ENCODE results near the gene KDM4B. TPM values are rescaled to one million over a fixed set of nuclear protein-coding genes. Genes with fewer than 3 reads are reported as not detected.

Gene KDM4B
- total RNA-seq, 2 experiments from 2014 or later, result 46.3 to 46.6 TPM

DNA sequence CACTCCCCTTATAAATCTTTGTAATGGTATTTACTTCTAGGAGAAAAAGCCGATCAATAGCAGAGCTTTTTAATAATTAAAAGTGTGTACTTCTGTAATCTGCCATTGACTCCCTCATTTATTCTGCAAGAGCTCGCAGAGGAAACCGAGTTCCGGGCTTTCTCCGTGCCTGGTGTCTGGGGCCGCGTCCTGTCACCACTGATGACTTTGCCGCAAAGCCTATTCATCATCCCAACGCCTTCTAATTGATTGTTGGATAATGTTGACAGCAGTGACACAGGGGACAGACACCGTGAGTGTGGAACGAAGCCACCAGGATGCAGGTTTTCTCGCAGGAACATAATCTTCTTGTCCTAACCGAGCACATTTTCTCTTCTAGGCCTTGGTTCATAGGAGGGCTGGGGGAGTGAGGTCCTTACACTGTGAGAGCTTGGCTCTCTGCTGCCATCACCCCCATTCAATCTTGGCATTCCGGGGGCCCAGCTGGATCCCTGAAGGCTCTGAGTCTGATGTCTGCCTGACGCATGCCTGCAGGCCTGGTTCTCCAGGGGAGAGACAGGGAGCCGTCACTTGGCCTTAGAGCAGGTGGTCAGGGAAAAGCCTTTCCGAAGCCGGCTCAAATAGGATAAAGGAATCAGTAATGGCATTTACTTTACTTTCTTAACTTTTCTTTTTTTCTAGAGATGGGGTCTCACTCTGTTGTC, 110.3 kb downstream of the KDM4B start:
- CTCF ChIA-PET, result interaction anchor here (0.9 to 1.6 kb wide), 2 partner anchors 9 to 78 kb away, joined by 3 read pairs; no protein-coding TSS in a partner anchor

DNA sequence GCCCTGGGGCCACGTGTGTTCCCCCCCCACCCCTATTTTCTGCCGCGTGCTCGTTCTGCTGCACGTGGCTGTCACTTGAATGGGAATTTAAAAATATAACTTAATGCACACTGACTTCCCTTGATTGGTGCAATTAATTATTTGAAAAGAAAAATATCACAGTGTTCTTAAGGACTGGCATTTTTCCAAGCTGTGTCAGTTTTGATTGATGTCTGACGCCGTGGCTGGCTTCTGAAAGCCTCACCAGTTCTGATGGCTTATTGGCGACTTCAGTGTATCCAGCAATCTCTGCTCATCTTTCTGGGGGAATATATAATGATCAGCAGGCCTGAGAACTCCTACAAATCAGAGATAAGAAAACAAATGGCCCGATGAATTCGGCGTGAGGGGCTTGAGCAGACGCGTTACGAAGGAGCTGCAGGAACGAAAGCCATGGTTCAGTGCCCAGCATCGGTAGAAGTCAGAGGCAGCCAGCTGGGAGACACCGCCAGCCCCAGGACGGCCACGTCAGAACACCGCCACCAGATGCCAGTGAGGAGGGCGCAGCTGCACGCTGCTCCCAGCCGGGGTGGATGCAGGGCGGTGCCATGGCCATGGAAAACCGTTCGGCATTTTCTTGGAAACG, 111.2 kb downstream of the KDM4B start:
- CTCF ChIA-PET, result interaction anchor here (0.9 to 1.6 kb wide), 2 partner anchors 10 to 79 kb away, joined by 3 read pairs; no protein-coding TSS in a partner anchor
- intact Hi-C loops (cut with micrococcal nuclease), result no loop called here
- TF ChIP-seq, protein P1, sequence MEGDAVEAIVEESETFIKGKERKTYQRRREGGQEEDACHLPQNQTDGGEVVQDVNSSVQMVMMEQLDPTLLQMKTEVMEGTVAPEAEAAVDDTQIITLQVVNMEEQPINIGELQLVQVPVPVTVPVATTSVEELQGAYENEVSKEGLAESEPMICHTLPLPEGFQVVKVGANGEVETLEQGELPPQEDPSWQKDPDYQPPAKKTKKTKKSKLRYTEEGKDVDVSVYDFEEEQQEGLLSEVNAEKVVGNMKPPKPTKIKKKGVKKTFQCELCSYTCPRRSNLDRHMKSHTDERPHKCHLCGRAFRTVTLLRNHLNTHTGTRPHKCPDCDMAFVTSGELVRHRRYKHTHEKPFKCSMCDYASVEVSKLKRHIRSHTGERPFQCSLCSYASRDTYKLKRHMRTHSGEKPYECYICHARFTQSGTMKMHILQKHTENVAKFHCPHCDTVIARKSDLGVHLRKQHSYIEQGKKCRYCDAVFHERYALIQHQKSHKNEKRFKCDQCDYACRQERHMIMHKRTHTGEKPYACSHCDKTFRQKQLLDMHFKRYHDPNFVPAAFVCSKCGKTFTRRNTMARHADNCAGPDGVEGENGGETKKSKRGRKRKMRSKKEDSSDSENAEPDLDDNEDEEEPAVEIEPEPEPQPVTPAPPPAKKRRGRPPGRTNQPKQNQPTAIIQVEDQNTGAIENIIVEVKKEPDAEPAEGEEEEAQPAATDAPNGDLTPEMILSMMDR (IDR thresholded peaks at IDR 0.05), result no peak
- DNase-seq (no peak), ATAC-seq (no peak)
- Mint-ChIP-seq H3K4me1 (ENCODE audit: low read depth) (peaks cover 15% of the 10 kb centered on the region), H3K4me3 (no peak overlapping the region), H3K27ac (no peak overlapping the region), H3K9me3 (no peaks in the 10 kb centered on the region), H3K27me3 (no peaks in the 10 kb centered on the region), H3K36me3 (ENCODE audit: low read depth) (peaks cover 10% of the 10 kb centered on the region)
- POLR2A ChIA-PET, result no interaction called here

More for the DNA sequence above, 110.3 kb downstream of the KDM4B start:
- Mint-ChIP-seq H3K27me3 (no peaks in the 10 kb centered on the region), H3K36me3 (ENCODE audit: low read depth) (peaks cover 10% of the 10 kb centered on the region), H3K4me3 (no peak overlapping the region), H3K9me3 (no peaks in the 10 kb centered on the region), H3K27ac (no peak overlapping the region), H3K4me1 (ENCODE audit: low read depth) (peaks cover 22% of the 10 kb centered on the region)
- DNase-seq (no peak), ATAC-seq (no peak)
- POLR2A ChIA-PET, result no interaction called here
- intact Hi-C loops (cut with micrococcal nuclease), result no loop called here
- TF ChIP-seq, protein P1 (IDR thresholded peaks at IDR 0.05), result no peak

DNA sequence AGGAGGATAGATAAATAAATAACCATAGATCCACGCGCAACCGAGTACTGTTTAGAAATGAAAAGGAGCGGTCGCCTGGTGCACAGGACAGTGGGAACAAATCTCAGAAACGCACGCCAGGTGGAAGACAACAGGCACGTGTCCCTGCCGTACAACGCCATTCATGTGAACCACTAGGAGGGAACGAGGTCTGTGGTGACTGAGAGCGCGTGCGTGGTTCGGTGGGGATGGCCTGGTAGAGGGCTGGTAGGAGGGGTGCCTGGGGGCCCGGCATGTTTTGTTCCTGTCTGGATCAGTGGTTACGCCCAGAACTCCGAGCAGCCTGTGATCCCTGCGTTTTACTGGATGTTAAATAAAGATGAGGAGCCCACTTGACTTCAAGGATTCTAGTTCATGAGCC, 111.9 kb downstream of the KDM4B start:
- ATAC-seq (no peak), DNase-seq (no peak)
- TF ChIP-seq, protein P1 (IDR thresholded peaks at IDR 0.05), result no peak
- CTCF ChIA-PET, result interaction anchor here (1.6 kb wide), 1 partner anchor 79 kb away, joined by 3 read pairs; no protein-coding TSS in a partner anchor
- H3K27ac Mint-ChIP-seq, result no peak overlapping the region
- H3K9me3 Mint-ChIP-seq, result no peaks in the 10 kb centered on the region
- no peak overlapping the region for H3K4me3 Mint-ChIP-seq
- H3K27me3 Mint-ChIP-seq, result no peaks in the 10 kb centered on the region
- peaks cover 10% of the 10 kb centered on the region for H3K36me3 Mint-ChIP-seq (ENCODE audit: low read depth)
- intact Hi-C loops (cut with micrococcal nuclease), result no loop called here
- peaks cover 8% of the 10 kb centered on the region for H3K4me1 Mint-ChIP-seq (ENCODE audit: low read depth)
- POLR2A ChIA-PET, result no interaction called here

DNA sequence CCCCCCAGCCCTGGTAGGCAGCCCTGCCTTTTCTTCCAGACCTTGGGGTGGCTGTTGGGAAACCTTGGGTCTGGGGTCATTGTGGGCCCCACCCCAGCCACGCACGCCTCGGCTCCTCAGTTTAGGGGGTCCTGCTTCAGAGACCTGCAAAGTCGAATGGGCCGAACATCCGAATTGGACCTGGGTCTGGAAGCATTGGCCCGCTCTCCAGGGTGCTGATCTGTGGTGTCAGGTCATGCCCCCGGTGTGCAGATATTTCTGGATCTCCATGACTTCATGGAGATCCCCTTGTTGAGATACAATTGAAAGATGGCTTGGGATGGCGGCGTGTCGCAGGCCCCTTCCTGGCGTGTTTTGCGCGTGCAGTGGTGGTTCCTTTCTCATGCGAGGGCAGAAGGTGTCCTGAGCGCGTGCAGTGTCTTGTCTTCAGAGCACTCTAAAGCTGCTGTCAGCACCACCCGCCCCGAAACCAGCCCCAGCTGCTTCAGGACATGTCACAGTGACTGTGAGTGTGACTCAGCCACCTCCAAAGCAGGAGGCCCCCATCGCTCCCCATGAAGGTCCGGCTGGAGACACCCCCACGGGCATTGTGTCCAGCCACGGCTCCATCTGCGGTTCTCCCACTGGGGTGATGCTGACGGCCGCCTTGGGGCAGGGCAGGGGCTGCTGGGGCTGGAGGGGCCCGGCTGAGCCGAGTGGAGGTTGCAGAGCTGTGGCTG, 112.7 kb downstream of the KDM4B start:
- no peaks in the 10 kb centered on the region for H3K9me3 Mint-ChIP-seq
- DNase-seq (no peak), ATAC-seq (no peak)
- peaks cover 7% of the 10 kb centered on the region for H3K4me1 Mint-ChIP-seq (ENCODE audit: low read depth)
- POLR2A ChIA-PET, result no interaction called here
- no peak overlapping the region for H3K27ac Mint-ChIP-seq
- TF ChIP-seq, protein P1 (IDR thresholded peaks at IDR 0.05), result no peak
- peaks cover 9% of the 10 kb centered on the region for H3K36me3 Mint-ChIP-seq (ENCODE audit: low read depth)
- intact Hi-C loops (cut with micrococcal nuclease), result no loop called here
- no peaks in the 10 kb centered on the region for H3K27me3 Mint-ChIP-seq
- CTCF ChIA-PET, result no interaction called here
- H3K4me3 Mint-ChIP-seq, result no peak overlapping the region

DNA sequence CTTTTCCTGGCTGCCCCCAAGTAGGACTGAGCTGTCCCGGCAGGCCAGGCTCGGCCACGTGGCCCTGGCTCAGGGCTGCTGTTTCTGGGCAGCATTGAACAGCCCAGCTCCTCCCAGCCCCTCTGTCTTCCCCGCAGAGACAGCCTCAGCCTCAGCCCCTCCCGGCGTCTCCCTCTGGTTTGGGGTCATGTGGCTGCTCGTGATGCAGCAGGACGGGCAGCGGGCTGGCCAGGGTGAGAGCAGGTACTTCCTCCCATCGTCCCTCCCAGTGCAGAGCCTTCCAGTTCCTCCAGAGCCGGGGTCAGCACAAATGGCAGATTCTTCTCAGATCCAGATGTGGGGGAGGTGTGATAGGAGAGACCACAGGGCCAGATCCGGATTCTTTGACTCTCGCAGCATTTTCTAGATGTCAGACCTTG, 114.6 kb downstream of the KDM4B start:
- TF ChIP-seq, protein P1 (IDR thresholded peaks at IDR 0.05), result no peak
- intact Hi-C loops (cut with micrococcal nuclease), result no loop called here
- H3K9me3 Mint-ChIP-seq, result no peaks in the 10 kb centered on the region
- H3K27ac Mint-ChIP-seq, result no peak overlapping the region
- ChIA-PET CTCF (no interaction called here), POLR2A (no interaction called here)
- no peak overlapping the region for H3K4me3 Mint-ChIP-seq
- ATAC-seq (no peak), DNase-seq (no peak)
- no peaks in the 10 kb centered on the region for H3K27me3 Mint-ChIP-seq
- H3K4me1 Mint-ChIP-seq (ENCODE audit: low read depth), result no peaks in the 10 kb centered on the region
- peaks cover 4% of the 10 kb centered on the region for H3K36me3 Mint-ChIP-seq (ENCODE audit: low read depth)
